ENCODE measurements around the gene NTRK2. TPM values are rescaled to one million over a fixed set of nuclear protein-coding genes. Genes with fewer than 3 reads are reported as not detected.

The NTRK2 gene
- total and polyA plus RNA-seq, 7 donors, result 0.46 to 3.0 (median 2.1) TPM

DNA sequence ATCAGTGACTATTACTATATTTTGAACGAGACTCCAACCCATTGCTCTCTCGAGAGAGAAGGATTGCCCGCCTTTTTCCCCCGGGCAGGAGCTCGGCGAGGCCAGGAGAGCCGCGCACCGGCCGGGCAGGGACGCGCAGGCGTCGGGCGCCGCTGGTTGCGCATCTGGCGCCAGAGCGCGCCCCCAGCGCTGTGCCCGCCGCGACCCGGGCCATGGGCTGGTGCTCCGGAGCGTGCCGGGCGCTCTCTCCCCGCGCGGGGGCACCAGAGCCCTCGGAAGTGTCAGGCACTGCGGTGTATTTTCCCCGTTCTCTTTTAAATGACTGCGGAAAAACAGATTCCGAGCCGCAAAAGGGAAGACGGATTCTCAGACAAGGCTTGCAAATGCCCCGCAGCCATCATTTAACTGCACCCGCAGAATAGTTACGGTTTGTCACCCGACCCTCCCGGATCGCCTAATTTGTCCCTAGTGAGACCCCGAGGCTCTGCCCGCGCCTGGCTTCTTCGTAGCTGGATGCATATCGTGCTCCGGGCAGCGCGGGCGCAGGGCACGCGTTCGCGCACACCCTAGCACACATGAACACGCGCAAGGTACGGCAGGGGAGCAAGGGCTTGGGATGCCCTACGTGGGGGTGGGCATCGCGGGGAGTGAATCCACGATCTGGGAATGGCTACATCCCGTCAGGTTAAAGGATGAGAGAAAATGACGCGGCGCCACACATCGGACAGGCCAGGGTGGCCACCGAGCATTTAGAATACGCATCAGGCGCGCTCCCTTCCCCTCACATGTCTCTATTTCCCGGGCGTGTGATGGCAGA, 1.1 kb upstream of the NTRK2 start:
- DNase-seq, result no peak
- Histone ChIP-seq H3K36me3 (no peaks in the 10 kb centered on the region), H3K27me3 (peaks cover 12 to 51% (median 26%) of the 10 kb centered on the region in 3 donors), H3K4me3 (peak overlapping the region; percentile 24 to 50 (median 41)), H3K27ac (no peak overlapping the region), H3K9me3 (peaks cover 0 to 4% (median 0%) of the 10 kb centered on the region in 4 donors), H3K4me1 (peaks cover 0 to 34% (median 32%) of the 10 kb centered on the region in 4 donors)
- 1% methylated on average over 76 of the region's 76 CpGs for WGBS, 2 donors
- intact Hi-C loops (cut with DNase I), result no loop called here
- TF ChIP-seq POLR2A (IDR thresholded peaks at IDR 0.05), result no peak
- TF ChIP-seq, protein P1, sequence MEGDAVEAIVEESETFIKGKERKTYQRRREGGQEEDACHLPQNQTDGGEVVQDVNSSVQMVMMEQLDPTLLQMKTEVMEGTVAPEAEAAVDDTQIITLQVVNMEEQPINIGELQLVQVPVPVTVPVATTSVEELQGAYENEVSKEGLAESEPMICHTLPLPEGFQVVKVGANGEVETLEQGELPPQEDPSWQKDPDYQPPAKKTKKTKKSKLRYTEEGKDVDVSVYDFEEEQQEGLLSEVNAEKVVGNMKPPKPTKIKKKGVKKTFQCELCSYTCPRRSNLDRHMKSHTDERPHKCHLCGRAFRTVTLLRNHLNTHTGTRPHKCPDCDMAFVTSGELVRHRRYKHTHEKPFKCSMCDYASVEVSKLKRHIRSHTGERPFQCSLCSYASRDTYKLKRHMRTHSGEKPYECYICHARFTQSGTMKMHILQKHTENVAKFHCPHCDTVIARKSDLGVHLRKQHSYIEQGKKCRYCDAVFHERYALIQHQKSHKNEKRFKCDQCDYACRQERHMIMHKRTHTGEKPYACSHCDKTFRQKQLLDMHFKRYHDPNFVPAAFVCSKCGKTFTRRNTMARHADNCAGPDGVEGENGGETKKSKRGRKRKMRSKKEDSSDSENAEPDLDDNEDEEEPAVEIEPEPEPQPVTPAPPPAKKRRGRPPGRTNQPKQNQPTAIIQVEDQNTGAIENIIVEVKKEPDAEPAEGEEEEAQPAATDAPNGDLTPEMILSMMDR (IDR thresholded peaks at IDR 0.05), result peak in 1 of 4 experiments; percentile 45
- no peak for TF ChIP-seq POLR2AphosphoS5 (IDR thresholded peaks at IDR 0.05)

GRCh38 chr9:84669013-84669287, 579 bp upstream of the NTRK2 start:
- Histone ChIP-seq H3K27me3 (peaks cover 12 to 55% (median 26%) of the 10 kb centered on the region in 3 donors), H3K36me3 (no peaks in the 10 kb centered on the region), H3K4me3 (peak overlapping the region; percentile 24 to 50 (median 41)), H3K27ac (no peak overlapping the region), H3K9me3 (no peaks in the 10 kb centered on the region), H3K4me1 (peaks cover 0 to 34% (median 32%) of the 10 kb centered on the region in 4 donors)
- WGBS, 2 donors, result 0 to 1% methylated on average over 7 of the region's 7 CpGs
- intact Hi-C loops (cut with DNase I), result no loop called here
- TF ChIP-seq, protein P1 (IDR thresholded peaks at IDR 0.05), result no peak
- TF ChIP-seq POLR2AphosphoS5 (IDR thresholded peaks at IDR 0.05) (no peak), POLR2A (IDR thresholded peaks at IDR 0.05) (no peak), EP300 (IDR thresholded peaks at IDR 0.05) (no peak)
- no peak for DNase-seq

GRCh38 chr9:84670138-84671041, 861 bp downstream of the NTRK2 start:
- peaks cover 12 to 58% (median 26%) of the 10 kb centered on the region in 3 donors for H3K27me3 ChIP-seq
- peak overlapping the region in 3 of 4 donors; percentile 5 to 32 (median 8) for H3K27ac ChIP-seq
- no peaks in the 10 kb centered on the region for H3K9me3 ChIP-seq
- no peaks in the 10 kb centered on the region for H3K36me3 ChIP-seq
- H3K4me1 ChIP-seq, result peaks cover 0 to 34% (median 32%) of the 10 kb centered on the region in 4 donors
- TF ChIP-seq, protein P1 (IDR thresholded peaks at IDR 0.05), result no peak
- TF ChIP-seq POLR2A (IDR thresholded peaks at IDR 0.05) (no peak), POLR2AphosphoS5 (IDR thresholded peaks at IDR 0.05) (no peak), EP300 (IDR thresholded peaks at IDR 0.05) (no peak)
- H3K4me3 ChIP-seq, result peak overlapping the region; percentile 24 to 50 (median 41)
- intact Hi-C loops (cut with DNase I), result no loop called here
- no peak for DNase-seq
- 7 to 9% methylated on average over 67 of the region's 67 CpGs for WGBS, 2 donors

GRCh38 chr9:84671586-84672521, 2.3 kb downstream of the NTRK2 start:
- peaks cover 12 to 58% (median 26%) of the 10 kb centered on the region in 3 donors for H3K27me3 ChIP-seq
- H3K36me3 ChIP-seq, result no peaks in the 10 kb centered on the region
- no peak overlapping the region for H3K4me3 ChIP-seq
- no peak overlapping the region for H3K27ac ChIP-seq
- no peaks in the 10 kb centered on the region for H3K9me3 ChIP-seq
- WGBS, 2 donors, result 90 to 94% methylated on average over 9 of the region's 9 CpGs
- intact Hi-C loops (cut with DNase I), result no loop called here
- peaks cover 0 to 34% (median 32%) of the 10 kb centered on the region in 4 donors for H3K4me1 ChIP-seq
- TF ChIP-seq POLR2AphosphoS5 (IDR thresholded peaks at IDR 0.05) (no peak), EP300 (IDR thresholded peaks at IDR 0.05) (no peak), POLR2A (IDR thresholded peaks at IDR 0.05) (no peak)
- TF ChIP-seq, protein P1 (IDR thresholded peaks at IDR 0.05), result no peak
- no peak for DNase-seq
